HEK293T (cell line): ENCODE measurements around the gene ARHGEF1.

Source experiments
- BHLHE40 ChIP-seq: fragments of 450-650 bp; IDR thresholded peaks from 2 replicates; pipeline ENCODE4 v1.6.1; 2016; ENCODE audit warnings: mild to moderate bottlenecking, moderate library complexity, borderline replicate concordance
- ELF4 ChIP-seq: fragments of 450-650 bp; IDR thresholded peaks from 2 replicates; pipeline ENCODE4 v1.6.1; 2017; ENCODE audit warnings: antibody characterized with exemption
- FOXM1 ChIP-seq: fragments of 450-650 bp; IDR thresholded peaks from 2 replicates; pipeline ENCODE4 v1.6.1; 2017; ENCODE audit warnings: mild to moderate bottlenecking, borderline replicate concordance
- SP1 ChIP-seq: fragments of 450-650 bp; IDR thresholded peaks from 2 replicates; pipeline ENCODE4 v1.6.1; 2017

DNA sequence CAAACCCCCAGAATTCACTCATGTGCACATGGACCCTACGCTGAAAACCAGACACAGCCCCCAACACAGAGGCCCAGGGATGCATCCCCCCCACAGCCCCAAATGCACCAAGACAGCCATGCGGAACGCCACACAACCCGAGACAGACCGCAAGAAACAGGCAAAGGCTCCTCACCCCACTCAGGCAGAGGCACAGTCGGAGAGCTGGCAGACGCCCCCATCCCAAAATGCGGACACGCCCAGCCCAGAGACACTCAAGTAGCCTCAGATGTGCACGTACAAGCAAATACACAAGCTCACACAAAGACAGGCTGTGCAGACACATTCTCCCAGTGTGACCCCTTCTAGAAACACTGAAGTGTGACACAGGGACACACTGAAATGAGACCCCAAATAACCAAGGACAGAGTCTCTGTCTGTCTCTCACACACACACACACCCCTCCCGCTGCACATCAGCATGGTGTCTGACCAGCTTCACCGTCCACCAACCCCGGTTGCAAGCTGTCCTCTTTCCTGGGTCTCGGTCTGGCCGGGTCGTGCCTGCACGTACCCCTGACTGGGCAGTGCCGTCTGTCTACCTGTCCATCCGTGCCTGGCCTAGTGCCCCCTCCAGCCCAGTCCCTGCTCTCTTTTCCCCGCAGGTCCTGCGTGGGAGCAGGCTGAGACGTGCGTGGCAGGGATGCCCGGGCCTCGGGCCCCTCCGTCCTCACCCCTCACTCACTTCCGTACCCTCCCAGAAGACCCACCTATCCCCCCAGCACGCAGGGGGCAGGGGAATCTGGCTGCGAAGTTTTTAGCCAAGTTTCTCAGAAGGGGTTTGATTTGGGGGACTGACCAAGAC lies 29.1 kb downstream of the ARHGEF1 start:
- TF ChIP-seq SP1 (no peak), FOXM1 (no peak), BHLHE40 (no peak), ELF4 (no peak)
